Prostate gland (tissue), 2 donors: ENCODE measurements around the gene PTPN13. TPM values are rescaled to one million over a fixed set of nuclear protein-coding genes. Genes with fewer than 3 reads are reported as not detected.

Experiments
- DNase-seq: peaks from one replicate; pipeline ENCODE4 v3.0.0-alpha.2; 2019; ENCODE audit warnings: low spot score
- H3K27ac ChIP-seq, 2 donors: fragments of 200-600 bp; sonication (generic); 2 replicates each; pipeline ENCODE4 v1.5.1; 2017 to 2019
- H3K27me3 ChIP-seq: fragments of 200-600 bp; sonication (generic); replicated peaks from 2 replicates; pipeline ENCODE4 v1.5.1; 2019; ENCODE audit not compliant: insufficient read depth
- H3K36me3 ChIP-seq, 2 donors: fragments of 200-600 bp; sonication (generic); 1 replicate in 1 of 2; 2 replicates in 1 of 2; pipeline versions ENCODE4 v1.5.1 to v1.8.1; 2017 to 2019
- H3K4me1 ChIP-seq: fragments of 200-600 bp; sonication (generic); replicated peaks from 2 replicates; pipeline ENCODE4 v1.5.1; 2019
- H3K4me3 ChIP-seq, 2 donors: fragments of 200-600 bp; sonication (generic); 2 replicates each; pipeline ENCODE4 v1.5.1; 2017 to 2019
- H3K9me3 ChIP-seq: fragments of 200-600 bp; sonication (generic); 2 replicates; pipeline ENCODE4 v1.5.1; 2017
- CTCF ChIP-seq, 4 experiments: fragments of 200-600 bp in 2 of 4; fragments of 450-650 bp in 2 of 4; sonication (generic) in 2 of 4; IDR thresholded peaks; 1 replicate in 3 of 4; 2 replicates in 1 of 4; pipeline ENCODE4 v1.5.1; 2016 to 2019; ENCODE audit warnings: antibody characterized with exemption in 4 of 4, mild to moderate bottlenecking in 2 of 4, moderate library complexity in 2 of 4
- POLR2A ChIP-seq: fragments of 450-650 bp; IDR thresholded peaks from one replicate; pipeline ENCODE4 v1.6.1; 2016; ENCODE audit warnings: antibody characterized with exemption, mild to moderate bottlenecking
- POLR2AphosphoS5 ChIP-seq: sonication (generic); formaldehyde crosslinking; IDR thresholded peaks from one replicate; pipeline ENCODE4 v1.6.1; 2017; ENCODE audit warnings: antibody characterized with exemption
- WGBS: methylation state at CpG from one replicate; pipeline ENCODE4 v1.1.5; 2018; 5-methylcytosine and 5-hydroxymethylcytosine counted together
- intact Hi-C: fragments of 100-400 bp; cut with DNase I; formaldehyde crosslinking; loops from one replicate; pipeline ENCODE4 v1.14.2; 2022
- total RNA-seq, 2 donors: library from RNA; depleted of rRNA; stranded (reverse); fragments of >200 nt; gene quantifications; one replicate each; pipeline ENCODE4 v1.1.0, GENCODE V29; 2016

Gene PTPN13
- total RNA-seq, 2 donors from 2014 or later = 24.6 to 61.2 TPM

DNA sequence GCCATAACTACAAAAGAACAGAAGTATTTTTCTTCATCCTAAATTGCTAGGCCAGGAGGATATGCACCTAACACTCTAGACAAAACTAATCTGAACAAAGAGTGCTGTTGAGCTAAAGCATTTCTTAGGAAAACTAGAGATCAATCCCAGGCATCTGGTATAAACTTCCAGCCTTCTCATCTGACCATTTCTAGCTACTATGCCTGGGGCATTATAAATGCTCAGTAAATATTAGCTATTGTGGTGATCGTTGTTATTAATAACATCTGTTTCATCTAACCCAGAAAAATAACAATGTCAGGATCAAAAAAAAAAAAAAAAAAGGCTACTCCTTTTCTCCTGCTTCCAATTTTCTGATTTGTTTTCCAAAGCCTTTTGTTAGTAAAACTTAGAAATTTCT, 262.8 kb downstream of the PTPN13 start:
- Histone ChIP-seq H3K27me3 (no peaks in the 10 kb centered on the region), H3K27ac (no peak overlapping the region), H3K4me1 (no peaks in the 10 kb centered on the region), H3K4me3 (no peak overlapping the region), H3K9me3 (no peaks in the 10 kb centered on the region), H3K36me3 (no peaks in the 10 kb centered on the region)
- intact Hi-C loops = no loop called here
- TF ChIP-seq POLR2A = no peak
- no peak for TF ChIP-seq CTCF (IDR thresholded peaks at IDR 0.05)
- TF ChIP-seq POLR2AphosphoS5 = no peak
- 16% methylated on average over 1 of the region's 1 CpG for WGBS
- DNase-seq = no peak

DNA sequence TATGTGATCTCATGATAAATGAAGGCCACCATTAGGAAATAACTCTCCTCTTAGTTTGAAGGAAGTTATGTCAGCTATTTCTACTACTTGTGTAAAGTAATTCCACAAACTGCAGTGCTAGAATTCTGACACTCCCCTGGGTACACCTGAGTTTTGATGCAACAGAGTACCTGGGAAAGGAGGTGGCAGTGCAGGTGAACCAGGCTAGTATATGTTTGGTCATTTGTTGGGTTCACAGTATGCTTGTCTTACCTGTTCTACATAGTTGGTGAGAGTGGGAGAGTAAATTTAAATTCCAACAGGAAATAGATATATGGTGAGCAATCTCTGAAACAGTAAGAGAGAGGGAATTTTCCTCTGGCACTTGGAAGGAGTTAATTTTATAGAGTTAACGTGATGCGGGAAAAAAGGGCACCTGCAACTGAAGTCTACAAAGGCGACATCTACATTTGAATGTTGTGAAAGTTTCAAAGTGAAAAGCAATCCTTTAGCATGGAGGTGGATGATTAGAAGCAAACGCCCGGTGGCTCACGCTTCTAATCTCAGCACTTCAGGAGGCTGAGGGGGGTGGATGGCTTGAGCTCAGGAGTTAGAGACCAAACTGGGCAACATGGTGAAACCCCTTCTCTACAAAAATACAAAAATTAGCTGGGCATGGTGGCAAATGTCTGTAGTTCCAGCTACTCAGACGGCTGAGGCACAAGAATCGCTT, 263.4 kb downstream of the PTPN13 start:
- Histone ChIP-seq H3K27me3 (no peaks in the 10 kb centered on the region), H3K4me1 (no peaks in the 10 kb centered on the region), H3K36me3 (no peaks in the 10 kb centered on the region), H3K9me3 (no peaks in the 10 kb centered on the region), H3K4me3 (no peak overlapping the region), H3K27ac (no peak overlapping the region)
- no peak for TF ChIP-seq CTCF (IDR thresholded peaks at IDR 0.05)
- TF ChIP-seq POLR2A = no peak
- no peak for TF ChIP-seq POLR2AphosphoS5
- intact Hi-C loops = no loop called here
- 95% methylated on average over 8 of the region's 8 CpGs for WGBS
- DNase-seq = no peak

Other genes with a start within 250 kb of the PTPN13 start
- 10 to 100 TPM; 49.7 to 64.9 TPM for gene MAPK10, start 234.3 kb upstream of the PTPN13 start, total RNA-seq